AG09319 (cell line): ENCODE data around the gene DRG1.

Source experiments
- DNase-seq: peaks from one replicate; pipeline ENCODE4 v3.0.0-alpha.2; 2010; ENCODE audit warnings: low read depth; ENCODE audit errors: extremely low read depth
- TF ChIP-seq, protein P1 (sequence below): IDR thresholded peaks from 2 replicates; pipeline ENCODE4 v1.5.1; 2011; ENCODE audit warnings: low read depth, mild to moderate bottlenecking, inconsistent platforms, low read length, moderate library complexity

Gene DRG1

DNA sequence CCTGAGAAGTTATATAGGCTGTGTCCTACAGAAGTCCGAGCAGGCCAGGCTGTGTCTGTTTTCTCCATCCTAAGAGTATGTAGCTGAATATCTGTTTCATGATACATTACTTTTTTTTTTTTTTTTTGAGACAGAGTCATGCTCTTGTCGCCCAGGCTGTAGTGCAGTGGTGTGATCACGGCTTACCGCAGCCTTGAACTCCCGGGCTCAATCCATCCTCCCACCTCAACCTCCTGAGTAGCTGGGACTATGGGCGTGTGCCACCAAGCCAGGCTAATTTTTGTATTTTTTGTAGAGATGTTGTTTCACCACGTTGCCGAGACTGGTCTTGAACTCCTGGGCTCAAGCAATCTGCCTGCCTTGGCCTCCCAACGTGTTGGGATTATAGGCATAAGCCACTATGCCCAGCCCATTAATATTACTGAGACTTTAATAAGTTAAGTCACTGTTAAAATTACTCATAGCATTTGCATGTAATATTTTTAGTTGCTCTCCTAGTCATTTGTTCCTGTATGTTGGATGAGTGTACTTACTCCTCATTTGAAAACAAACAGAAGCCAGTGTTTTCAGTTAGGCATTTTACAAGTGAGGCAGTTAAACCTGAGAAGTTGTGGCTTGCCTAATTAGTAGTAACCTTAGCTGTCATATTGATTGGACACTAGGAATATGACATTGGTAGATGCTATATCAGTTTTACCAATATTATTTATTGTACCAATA is 26.1 kb downstream of the DRG1 start:
- TF ChIP-seq, protein P1, sequence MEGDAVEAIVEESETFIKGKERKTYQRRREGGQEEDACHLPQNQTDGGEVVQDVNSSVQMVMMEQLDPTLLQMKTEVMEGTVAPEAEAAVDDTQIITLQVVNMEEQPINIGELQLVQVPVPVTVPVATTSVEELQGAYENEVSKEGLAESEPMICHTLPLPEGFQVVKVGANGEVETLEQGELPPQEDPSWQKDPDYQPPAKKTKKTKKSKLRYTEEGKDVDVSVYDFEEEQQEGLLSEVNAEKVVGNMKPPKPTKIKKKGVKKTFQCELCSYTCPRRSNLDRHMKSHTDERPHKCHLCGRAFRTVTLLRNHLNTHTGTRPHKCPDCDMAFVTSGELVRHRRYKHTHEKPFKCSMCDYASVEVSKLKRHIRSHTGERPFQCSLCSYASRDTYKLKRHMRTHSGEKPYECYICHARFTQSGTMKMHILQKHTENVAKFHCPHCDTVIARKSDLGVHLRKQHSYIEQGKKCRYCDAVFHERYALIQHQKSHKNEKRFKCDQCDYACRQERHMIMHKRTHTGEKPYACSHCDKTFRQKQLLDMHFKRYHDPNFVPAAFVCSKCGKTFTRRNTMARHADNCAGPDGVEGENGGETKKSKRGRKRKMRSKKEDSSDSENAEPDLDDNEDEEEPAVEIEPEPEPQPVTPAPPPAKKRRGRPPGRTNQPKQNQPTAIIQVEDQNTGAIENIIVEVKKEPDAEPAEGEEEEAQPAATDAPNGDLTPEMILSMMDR, result no peak
- DNase-seq, result no peak

DNA sequence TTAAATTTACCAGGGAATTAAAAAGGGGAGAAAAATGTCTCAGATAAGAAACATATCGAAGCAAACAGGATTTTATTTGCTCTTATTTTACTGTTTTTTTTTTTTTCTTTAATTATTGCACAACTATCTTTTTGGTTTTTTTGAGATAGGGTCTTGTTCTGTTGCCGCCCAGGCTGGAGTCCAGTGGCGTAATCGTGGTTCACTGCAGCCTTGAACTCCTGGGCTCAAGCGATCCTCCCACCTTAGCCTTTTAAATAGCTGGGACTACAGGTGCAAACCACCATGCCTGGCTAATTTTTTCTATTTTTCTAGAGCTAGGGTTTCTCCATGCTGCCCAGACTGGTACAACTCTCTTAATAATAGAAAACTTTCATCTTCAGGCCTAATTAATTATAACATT is 32.5 kb downstream of the DRG1 start:
- no peak for DNase-seq

DNA sequence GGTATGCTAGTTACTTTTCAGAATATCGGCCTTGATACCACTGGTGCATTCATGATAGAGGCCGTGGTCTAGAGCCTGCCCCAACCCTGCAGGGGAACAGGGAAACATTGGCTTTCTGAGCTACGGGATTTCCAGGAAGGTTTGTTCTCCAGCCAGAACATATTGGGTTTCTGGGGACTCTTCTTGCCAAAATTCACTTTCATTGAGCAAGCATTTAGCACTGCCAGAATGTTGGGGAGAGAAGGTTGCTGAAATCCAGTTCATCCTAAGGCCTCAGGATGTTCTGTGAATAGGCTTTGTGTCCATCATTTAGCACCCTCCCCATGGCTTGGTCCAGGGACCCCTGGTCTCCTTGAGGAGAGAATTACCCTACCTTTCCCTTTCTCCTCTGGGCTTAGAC is 36.7 kb downstream of the DRG1 start:
- TF ChIP-seq, protein P1, result no peak
- peak; percentile 20 for DNase-seq

More for the DNA sequence above, 32.5 kb downstream of the DRG1 start:
- TF ChIP-seq, protein P1, result no peak

DNA sequence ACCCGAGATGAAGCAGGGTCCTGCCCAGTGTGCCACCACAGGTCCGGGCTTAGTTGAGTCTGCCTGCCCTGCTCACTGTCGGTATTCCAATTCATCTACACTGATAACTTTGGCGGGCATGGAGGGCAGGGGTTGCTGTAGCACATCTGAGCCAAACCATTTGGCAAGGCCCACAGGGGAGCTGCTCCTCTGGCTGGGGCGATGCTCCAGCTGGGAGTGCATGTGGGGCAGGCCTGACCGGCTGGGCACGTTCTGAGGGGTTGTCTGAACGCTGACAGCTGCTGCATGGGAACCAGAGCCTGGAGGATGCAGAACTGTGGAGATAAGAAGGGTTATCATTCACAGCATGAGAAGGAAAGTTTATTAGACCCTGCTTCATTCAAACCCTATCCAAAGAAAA is 40.4 kb downstream of the DRG1 start:
- no peak for DNase-seq
- TF ChIP-seq, protein P1, result no peak

GRCh38 chr22:31440681-31441080 is 41.3 kb downstream of the DRG1 start:
- TF ChIP-seq, protein P1, result no peak
- no peak for DNase-seq

GRCh38 chr22:31441652-31442051 is 42.2 kb downstream of the DRG1 start:
- TF ChIP-seq, protein P1, result no peak
- DNase-seq, result no peak

DNA sequence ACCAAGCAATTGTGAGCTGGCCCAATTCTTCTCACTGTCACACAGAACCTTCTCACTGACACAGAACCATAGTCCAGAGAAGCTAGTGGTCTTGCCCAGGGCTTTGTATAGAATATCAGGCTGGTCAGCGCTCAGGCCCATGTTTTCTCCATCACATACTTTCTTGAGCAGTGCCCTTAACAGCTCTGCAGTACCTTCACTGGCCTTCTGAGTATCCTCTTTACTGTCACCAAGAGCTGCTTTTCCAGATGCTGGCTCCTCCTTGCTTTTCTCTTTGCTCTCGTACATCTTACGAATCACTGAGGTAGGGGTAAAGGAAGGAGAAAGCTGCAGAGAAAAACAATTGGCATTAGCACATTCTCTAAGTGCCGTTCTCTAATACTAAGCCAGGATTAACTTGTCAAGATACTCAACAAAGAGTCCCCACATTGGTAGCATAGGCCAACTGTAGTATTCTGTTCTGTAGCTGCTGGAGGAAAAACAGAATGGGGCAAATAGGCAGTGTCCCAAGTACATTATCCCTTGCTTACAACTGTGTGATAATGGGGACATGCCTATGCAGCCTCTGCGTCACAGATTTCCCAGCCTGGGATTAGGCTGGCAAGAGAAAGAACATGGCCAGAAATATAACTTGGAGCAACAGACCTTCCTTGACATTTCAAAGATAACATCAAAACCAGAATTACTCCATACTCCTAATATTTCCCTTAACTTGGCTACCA is 43.5 kb downstream of the DRG1 start:
- DNase-seq, result no peak
- TF ChIP-seq, protein P1, result no peak
